Stimulated activated naive CD8-positive, alpha-beta T cell treated with anti-CD3 and anti-CD28 coated beads, Interleukin-15, amount 100 ng/mL, for 72 hours (primary cell): Measurements from ENCODE around the gene TMEM181.
A peak's percentile ranks its signal among the peaks of the same experiment; 100 is the strongest.
"Not testable (repeated sequence)": the region's sequence is repeated elsewhere in the genome, so short reads cannot be mapped to it uniquely, and the experiment has no call there.

Source experiments
- ATAC-seq: fragments of 150-1000 bp; cut with Tn5 transposase; 2 replicates; pipeline ENCODE4 v1.10.0; 2021; ENCODE audit warnings: mild to moderate bottlenecking, moderate library complexity
- DNase-seq, 2 donors: peaks; one replicate each; pipeline ENCODE4 v3.0.0; 2021 to 2022
- H3K27ac Mint-ChIP-seq, 2 donors: one replicate each; pipeline ENCODE4 v1.8.0; 2022; ENCODE audit warnings: mild to moderate bottlenecking in 2 of 2, mixed read lengths in 2 of 2, moderate library complexity in 2 of 2
- H3K27me3 Mint-ChIP-seq: one replicate; pipeline ENCODE4 v1.8.0; 2022; ENCODE audit warnings: mixed read lengths
- H3K4me1 Mint-ChIP-seq: one replicate; pipeline ENCODE4 v1.8.0; 2022; ENCODE audit warnings: mild to moderate bottlenecking, mixed read lengths
- H3K4me3 Mint-ChIP-seq, 2 donors: one replicate each; pipeline ENCODE4 v1.8.0; 2022; ENCODE audit warnings: mild to moderate bottlenecking in 2 of 2, mixed read lengths in 2 of 2, moderate library complexity in 1 of 2
- H3K9me3 Mint-ChIP-seq, 2 donors: one replicate each; pipeline ENCODE4 v1.8.0; 2022; ENCODE audit warnings: mixed read lengths in 2 of 2

The TMEM181 gene

GRCh38 chr6:158593670-158594069 lies 33.8 kb downstream of the TMEM181 start:
- Mint-ChIP-seq H3K4me1 (peaks cover 16% of the 10 kb centered on the region), H3K27ac (no peak overlapping the region), H3K27me3 (no peaks in the 10 kb centered on the region), H3K9me3 (no peaks in the 10 kb centered on the region), H3K4me3 (no peak overlapping the region)
- ATAC-seq (no peak), DNase-seq (no peak)

GRCh38 chr6:158595223-158595622 lies 35.3 kb downstream of the TMEM181 start:
- no peak overlapping the region for H3K27ac Mint-ChIP-seq
- H3K27me3 Mint-ChIP-seq: no peaks in the 10 kb centered on the region
- no peak overlapping the region for H3K4me3 Mint-ChIP-seq
- H3K9me3 Mint-ChIP-seq: no peaks in the 10 kb centered on the region
- DNase-seq (no peak), ATAC-seq (no peak)
- H3K4me1 Mint-ChIP-seq: peaks cover 16% of the 10 kb centered on the region

GRCh38 chr6:158596861-158597260 lies 37.0 kb downstream of the TMEM181 start:
- DNase-seq (no peak), ATAC-seq (no peak)
- no peaks in the 10 kb centered on the region for H3K9me3 Mint-ChIP-seq
- peak overlapping the region in 1 of 2 donors; percentile 63 for H3K27ac Mint-ChIP-seq
- H3K4me1 Mint-ChIP-seq: peaks cover 7% of the 10 kb centered on the region
- H3K27me3 Mint-ChIP-seq: no peaks in the 10 kb centered on the region
- no peak overlapping the region for H3K4me3 Mint-ChIP-seq

GRCh38 chr6:158597565-158597964 lies 37.7 kb downstream of the TMEM181 start:
- no peak for DNase-seq
- Mint-ChIP-seq H3K27me3 (no peaks in the 10 kb centered on the region), H3K4me1 (peaks cover 7% of the 10 kb centered on the region), H3K9me3 (no peaks in the 10 kb centered on the region), H3K27ac (no peak overlapping the region), H3K4me3 (no peak overlapping the region)
- ATAC-seq: no peak

- no peaks in the 10 kb centered on the region for H3K9me3 Mint-ChIP-seq
- no peaks in the 10 kb centered on the region for H3K27me3 Mint-ChIP-seq
- ATAC-seq: no peak
- DNase-seq: no peak
- H3K27ac Mint-ChIP-seq: no peak overlapping the region
- H3K4me3 Mint-ChIP-seq: no peak overlapping the region
- H3K4me1 Mint-ChIP-seq: peaks cover 13% of the 10 kb centered on the region
Measured at GRCh38 chr6:158599635-158600034, 39.7 kb downstream of the TMEM181 start.

- no peaks in the 10 kb centered on the region for H3K27me3 Mint-ChIP-seq
- no peak overlapping the region for H3K4me3 Mint-ChIP-seq
- H3K27ac Mint-ChIP-seq: no peak overlapping the region
- ATAC-seq: no peak
- peaks cover 12% of the 10 kb centered on the region for H3K4me1 Mint-ChIP-seq
- H3K9me3 Mint-ChIP-seq: no peaks in the 10 kb centered on the region
- DNase-seq: no peak
Measured at GRCh38 chr6:158603261-158604047, 43.6 kb downstream of the TMEM181 start.

GRCh38 chr6:158604048-158604406 lies 44.1 kb downstream of the TMEM181 start:
- no peaks in the 10 kb centered on the region for H3K27me3 Mint-ChIP-seq
- H3K4me3 Mint-ChIP-seq: no peak overlapping the region
- ATAC-seq (no peak), DNase-seq (no peak)
- H3K9me3 Mint-ChIP-seq: no peaks in the 10 kb centered on the region
- peaks cover 12% of the 10 kb centered on the region for H3K4me1 Mint-ChIP-seq
- no peak overlapping the region for H3K27ac Mint-ChIP-seq

GRCh38 chr6:158605266-158605878 lies 45.5 kb downstream of the TMEM181 start:
- peak overlapping the region in 1 of 2 donors; percentile 40 for H3K27ac Mint-ChIP-seq
- ATAC-seq (peak; percentile 55), DNase-seq (peak; percentile 44 to 46)
- H3K9me3 Mint-ChIP-seq: no peaks in the 10 kb centered on the region
- H3K27me3 Mint-ChIP-seq: no peaks in the 10 kb centered on the region
- peaks cover 12% of the 10 kb centered on the region for H3K4me1 Mint-ChIP-seq
- H3K4me3 Mint-ChIP-seq: no peak overlapping the region

- not testable (repeated sequence) for H3K27me3 Mint-ChIP-seq, H3K4me3 Mint-ChIP-seq, H3K27ac Mint-ChIP-seq, ATAC-seq, DNase-seq, H3K9me3 Mint-ChIP-seq
- H3K4me1 Mint-ChIP-seq: peaks cover 12% of the 10 kb centered on the region
Measured at GRCh38 chr6:158606011-158606410, 46.1 kb downstream of the TMEM181 start.

GRCh38 chr6:158606935-158607334 lies 47.0 kb downstream of the TMEM181 start:
- DNase-seq: no peak
- peak overlapping the region in 1 of 2 donors; percentile 55 for H3K27ac Mint-ChIP-seq
- H3K9me3 Mint-ChIP-seq: no peaks in the 10 kb centered on the region
- no peaks in the 10 kb centered on the region for H3K27me3 Mint-ChIP-seq
- H3K4me3 Mint-ChIP-seq: no peak overlapping the region
- H3K4me1 Mint-ChIP-seq: peaks cover 12% of the 10 kb centered on the region
- ATAC-seq: no peak

GRCh38 chr6:158607411-158608170 lies 47.7 kb downstream of the TMEM181 start:
- Mint-ChIP-seq H3K27me3 (no peaks in the 10 kb centered on the region), H3K27ac (no peak overlapping the region), H3K9me3 (no peaks in the 10 kb centered on the region), H3K4me3 (no peak overlapping the region), H3K4me1 (peaks cover 12% of the 10 kb centered on the region)
- no peak for DNase-seq
- ATAC-seq: no peak

GRCh38 chr6:158608221-158608620 lies 48.3 kb downstream of the TMEM181 start:
- ATAC-seq (no peak), DNase-seq (no peak)
- H3K27me3 Mint-ChIP-seq: no peaks in the 10 kb centered on the region
- peaks cover 12% of the 10 kb centered on the region for H3K4me1 Mint-ChIP-seq
- no peaks in the 10 kb centered on the region for H3K9me3 Mint-ChIP-seq
- peak overlapping the region in 1 of 2 donors; percentile 34 for H3K27ac Mint-ChIP-seq
- no peak overlapping the region for H3K4me3 Mint-ChIP-seq

GRCh38 chr6:158609455-158610155 lies 49.7 kb downstream of the TMEM181 start:
- ATAC-seq (no peak), DNase-seq (no peak)
- no peaks in the 10 kb centered on the region for H3K9me3 Mint-ChIP-seq
- peaks cover 6% of the 10 kb centered on the region for H3K4me1 Mint-ChIP-seq
- peak overlapping the region in 1 of 2 donors; percentile 48 for H3K27ac Mint-ChIP-seq
- no peaks in the 10 kb centered on the region for H3K27me3 Mint-ChIP-seq
- no peak overlapping the region for H3K4me3 Mint-ChIP-seq

- Mint-ChIP-seq H3K4me1 (no peaks in the 10 kb centered on the region), H3K27ac (peak overlapping the region; percentile 33 to 48), H3K4me3 (no peak overlapping the region), H3K9me3 (no peaks in the 10 kb centered on the region), H3K27me3 (no peaks in the 10 kb centered on the region)
- DNase-seq (no peak), ATAC-seq (no peak)
Measured at GRCh38 chr6:158610319-158610968, 50.6 kb downstream of the TMEM181 start.

- H3K4me1 Mint-ChIP-seq: no peaks in the 10 kb centered on the region
- H3K27me3 Mint-ChIP-seq: no peaks in the 10 kb centered on the region
- no peak overlapping the region for H3K4me3 Mint-ChIP-seq
- H3K9me3 Mint-ChIP-seq: no peaks in the 10 kb centered on the region
- DNase-seq: no peak
- peak overlapping the region; percentile 27 to 31 for H3K27ac Mint-ChIP-seq
- no peak for ATAC-seq
Measured at GRCh38 chr6:158611039-158611438, 51.1 kb downstream of the TMEM181 start.
